GM18507 (cell line): ENCODE results near the gene C19orf38.
"Not testable (repeated sequence)": the region's sequence is repeated elsewhere in the genome, so short reads cannot be mapped to it uniquely, and the experiment has no call there.

Source experiments
- DNase-seq: peaks from one replicate; pipeline ENCODE4 v3.0.0; 2011; ENCODE audit warnings: low read depth; ENCODE audit not compliant: insufficient read length; ENCODE audit errors: extremely low spot score
- FAIRE-seq: peaks from 2 replicates; lab custom pipeline; 2011; peaks lifted over from hg19 to GRCh38; lab: Jason Lieb, UNC

The C19orf38 gene

GRCh38 chr19:10819124-10820060 lies 28.8 kb upstream of the C19orf38 start:
- DNase-seq (no peak), FAIRE-seq (no peak)

- FAIRE-seq (no peak), DNase-seq (no peak)
These were observed 28.0 kb upstream of the C19orf38 start for GRCh38 chr19:10820173-10820572.

GRCh38 chr19:10823690-10824089 lies 24.5 kb upstream of the C19orf38 start:
- FAIRE-seq (no peak), DNase-seq (no peak)

GRCh38 chr19:10826231-10826630 lies 22.0 kb upstream of the C19orf38 start:
- FAIRE-seq, result no peak
- no peak for DNase-seq

GRCh38 chr19:10826846-10827245 lies 21.4 kb upstream of the C19orf38 start:
- FAIRE-seq (no peak), DNase-seq (no peak)

- no peak for FAIRE-seq
- DNase-seq, result no peak
These were observed 19.0 kb upstream of the C19orf38 start for GRCh38 chr19:10828981-10829821.

GRCh38 chr19:10829967-10830366 lies 18.2 kb upstream of the C19orf38 start:
- DNase-seq (no peak), FAIRE-seq (no peak)

- FAIRE-seq, result no peak
- DNase-seq, result no peak
These were observed 17.8 kb upstream of the C19orf38 start for GRCh38 chr19:10830370-10830769.

GRCh38 chr19:10830931-10831779 lies 17.1 kb upstream of the C19orf38 start:
- no peak for DNase-seq
- FAIRE-seq, result no peak

GRCh38 chr19:10831987-10832938 lies 16.0 kb upstream of the C19orf38 start:
- FAIRE-seq (no peak), DNase-seq (no peak)

GRCh38 chr19:10832939-10833296 lies 15.3 kb upstream of the C19orf38 start:
- DNase-seq (no peak), FAIRE-seq (no peak)

GRCh38 chr19:10835089-10835753 lies 13.0 kb upstream of the C19orf38 start:
- DNase-seq, result no peak
- FAIRE-seq, result no peak

- FAIRE-seq, result peak; percentile 95
These were observed 12.3 kb upstream of the C19orf38 start, which contains the start of gene TMED1 for GRCh38 chr19:10835754-10836478. Gene TMED1 (minus strand): TSS chr19:10836212. CDS start chr19:10836191, 21 bp downstream.

GRCh38 chr19:10836479-10837330 lies 11.5 kb upstream of the C19orf38 start:
- no peak for FAIRE-seq
- DNase-seq, result peak; percentile 74

More at GRCh38 chr19:10835754-10836478, 12.3 kb upstream of the C19orf38 start, which contains the start of gene TMED1:
- peak; percentile 97 for DNase-seq

GRCh38 chr19:10837649-10838048 lies 10.6 kb upstream of the C19orf38 start:
- not testable (repeated sequence) for DNase-seq, FAIRE-seq

GRCh38 chr19:10838377-10838776 lies 9.8 kb upstream of the C19orf38 start:
- FAIRE-seq, result no peak
- no peak for DNase-seq
